CD4-positive, alpha-beta T cell treated with Interleukin-2 at 100 ng/mL for 4 hours (primary cell): ENCODE data around the gene HEMGN.
A peak's percentile ranks its signal among the peaks of the same experiment; 100 is the strongest.

Experiments used
- DNase-seq: peaks from one replicate; pipeline ENCODE4 v3.0.0-alpha.2; 2020; ENCODE audit warnings: low spot score

HEMGN gene

DNA sequence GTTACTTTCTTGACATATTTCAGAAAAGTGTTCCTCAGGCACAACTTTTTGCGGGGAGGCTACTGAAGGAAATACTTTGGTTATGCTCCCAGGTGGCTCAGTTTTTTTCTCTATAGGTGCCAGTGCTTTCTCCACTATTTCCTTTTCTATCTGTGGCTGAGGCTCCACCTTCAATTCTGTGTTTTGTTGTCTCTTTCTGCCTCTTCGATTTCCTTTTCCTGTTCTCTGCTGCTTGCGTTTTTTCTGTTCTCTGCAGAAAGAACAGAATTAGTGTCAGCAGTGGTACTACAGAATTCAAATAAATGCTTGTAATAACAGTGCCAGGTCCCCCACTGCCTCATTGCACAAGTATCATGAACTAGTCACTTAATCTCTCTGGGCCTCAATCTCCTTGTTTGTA is 7.0 kb downstream of the HEMGN start:
- peak; percentile 33 for DNase-seq

- no peak for DNase-seq
Measured at GRCh38 chr9:97928986-97929604, 8.9 kb downstream of the HEMGN start.

DNA sequence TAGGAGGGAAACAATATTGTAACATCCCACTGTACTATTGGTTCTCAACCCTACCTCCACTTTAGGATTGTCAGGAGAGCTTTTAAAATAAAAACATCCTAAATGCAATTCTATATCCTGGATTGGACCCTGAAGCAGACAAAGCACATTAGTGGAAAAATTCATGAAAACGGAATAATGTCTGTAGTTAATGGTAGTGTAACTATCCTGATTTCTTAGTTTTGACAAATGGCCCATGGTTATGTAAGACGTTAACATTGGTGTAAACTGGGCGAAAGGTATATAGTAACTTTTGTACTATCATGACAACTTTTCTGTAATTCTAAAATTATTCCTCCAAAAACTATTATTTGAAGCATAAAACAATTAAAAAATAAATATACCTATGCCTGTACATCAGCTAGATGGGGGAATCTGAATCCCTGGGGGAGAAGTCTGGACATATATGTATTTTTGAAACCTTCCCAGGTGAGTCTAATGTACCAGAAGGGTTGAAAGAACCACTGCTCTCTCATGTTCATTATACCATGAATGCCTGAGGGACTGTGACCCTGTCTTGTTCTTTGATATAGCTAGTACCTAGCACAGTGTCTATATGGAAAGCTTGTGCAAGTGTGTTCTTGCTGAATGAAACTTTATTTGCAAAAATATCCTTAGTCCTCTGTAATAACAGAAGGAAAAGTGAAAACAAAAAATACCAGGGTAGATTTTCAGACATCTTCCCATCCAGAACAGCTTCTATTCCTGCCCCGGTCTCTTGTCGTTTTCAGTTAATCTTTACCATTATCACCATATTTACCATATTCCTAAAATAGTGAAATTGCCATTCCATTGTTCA is 12.3 kb downstream of the HEMGN start:
- DNase-seq: no peak

DNA sequence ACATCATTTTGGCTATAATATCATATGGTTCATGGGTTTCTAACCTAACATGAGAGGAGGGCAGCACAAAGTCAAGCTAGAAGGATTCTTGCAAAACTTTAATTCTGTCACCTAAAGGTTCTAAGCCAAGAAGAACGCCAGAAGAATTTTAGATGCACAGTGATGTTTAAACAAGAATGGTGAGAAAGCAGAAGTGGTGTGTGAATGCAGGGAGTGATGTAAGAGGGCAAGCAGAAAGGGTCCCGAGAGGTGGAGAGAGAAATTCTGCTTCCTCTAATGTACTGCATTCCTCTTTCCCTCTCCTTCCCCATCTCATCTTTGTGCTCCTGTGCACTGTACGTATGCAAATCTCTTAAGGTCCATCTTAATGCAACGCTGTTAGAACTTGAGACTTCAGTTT is 13.6 kb downstream of the HEMGN start:
- no peak for DNase-seq

- peak; percentile 86 for DNase-seq
Measured at GRCh38 chr9:97923529-97924108, 14.4 kb downstream of the HEMGN start.

GRCh38 chr9:97921959-97922724 is 15.8 kb downstream of the HEMGN start, which contains the start of gene TRMO:
TSS of gene TRMO (minus strand) at chr9:97922500. CDS start at chr9:97922493, 7 bp downstream.
- peak; percentile 97 for DNase-seq

- DNase-seq: no peak
Measured at GRCh38 chr9:97919217-97919813, 18.7 kb downstream of the HEMGN start.

- peak; percentile 32 for DNase-seq
Measured at GRCh38 chr9:97918611-97919010, 19.4 kb downstream of the HEMGN start.

DNA sequence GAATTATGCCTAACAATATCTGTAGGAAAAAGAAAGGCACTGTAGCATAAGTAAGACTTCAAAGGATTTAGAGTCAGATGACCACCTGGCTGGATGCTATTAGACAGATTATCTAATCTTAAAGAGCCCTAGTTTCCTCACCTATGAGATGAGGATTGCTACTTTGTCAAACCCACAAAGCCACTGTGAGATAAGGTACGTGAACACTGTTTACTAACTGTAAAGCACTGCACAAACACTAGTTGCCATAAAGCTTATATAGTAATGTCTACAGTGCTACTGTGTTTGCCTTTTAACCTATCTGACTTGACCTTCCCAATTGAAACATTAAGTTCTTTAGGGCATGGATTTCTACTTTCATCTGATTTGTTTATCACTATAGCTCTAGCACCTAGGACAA is 26.0 kb downstream of the HEMGN start:
- DNase-seq: no peak

- DNase-seq: no peak
Measured at GRCh38 chr9:97911528-97911927, 26.4 kb downstream of the HEMGN start.

GRCh38 chr9:97910357-97910756 is 27.6 kb downstream of the HEMGN start:
- peak; percentile 68 for DNase-seq

- DNase-seq: peak; percentile 71
Measured at GRCh38 chr9:97908705-97909104, 29.3 kb downstream of the HEMGN start.

- no peak for DNase-seq
Measured at GRCh38 chr9:97907632-97908031, 30.3 kb downstream of the HEMGN start.

GRCh38 chr9:97907046-97907445 is 30.9 kb downstream of the HEMGN start:
- peak; percentile 30 for DNase-seq

- peak; percentile 72 for DNase-seq
Measured at GRCh38 chr9:97906236-97906831, 31.6 kb downstream of the HEMGN start.

- peak; percentile 83 for DNase-seq
Measured at GRCh38 chr9:97905228-97905627, 32.7 kb downstream of the HEMGN start.

GRCh38 chr9:97904725-97905124 is 33.2 kb downstream of the HEMGN start:
- DNase-seq: peak; percentile 63

- peak; percentile 46 for DNase-seq
Measured at GRCh38 chr9:97903177-97903576, 34.8 kb downstream of the HEMGN start.

DNA sequence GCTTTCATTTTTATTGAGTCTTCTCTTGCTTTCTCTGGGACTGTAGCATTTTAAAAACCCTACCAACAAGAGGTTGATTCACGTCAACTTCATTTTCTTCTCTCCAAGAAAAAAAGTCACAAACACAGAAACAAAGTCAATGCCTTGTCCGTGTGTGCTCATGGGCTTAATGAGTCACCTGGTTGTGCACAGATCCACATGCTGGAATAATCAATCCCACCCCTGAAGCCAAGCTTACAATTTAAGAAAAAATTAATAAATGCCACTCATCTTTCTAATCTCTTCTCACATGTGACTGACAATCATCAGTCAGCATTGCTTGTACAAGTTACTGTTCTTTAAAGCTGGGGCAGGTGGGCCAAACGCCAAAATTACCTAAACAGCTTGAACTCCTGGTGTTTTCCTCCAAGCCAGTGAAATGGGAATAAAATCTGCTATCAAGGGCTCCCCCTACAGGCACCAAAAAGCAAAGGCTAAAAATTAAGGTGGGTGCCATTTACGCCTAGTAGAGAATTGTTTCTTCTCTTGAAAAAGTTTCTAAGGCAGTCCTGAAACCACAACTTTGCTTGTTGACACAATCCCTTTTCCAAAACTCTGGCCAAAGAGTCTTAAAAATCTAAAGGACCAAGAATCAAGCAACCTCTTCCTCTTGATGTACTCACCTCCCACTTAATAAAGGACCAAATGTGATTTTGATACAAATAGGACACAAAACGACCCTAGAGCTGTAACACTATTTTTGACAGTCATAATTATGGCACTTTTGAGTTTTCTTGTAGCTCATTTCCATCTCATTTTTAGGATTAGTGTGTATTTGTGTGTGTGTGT is 37.0 kb downstream of the HEMGN start:
- peak; percentile 66 for DNase-seq

DNA sequence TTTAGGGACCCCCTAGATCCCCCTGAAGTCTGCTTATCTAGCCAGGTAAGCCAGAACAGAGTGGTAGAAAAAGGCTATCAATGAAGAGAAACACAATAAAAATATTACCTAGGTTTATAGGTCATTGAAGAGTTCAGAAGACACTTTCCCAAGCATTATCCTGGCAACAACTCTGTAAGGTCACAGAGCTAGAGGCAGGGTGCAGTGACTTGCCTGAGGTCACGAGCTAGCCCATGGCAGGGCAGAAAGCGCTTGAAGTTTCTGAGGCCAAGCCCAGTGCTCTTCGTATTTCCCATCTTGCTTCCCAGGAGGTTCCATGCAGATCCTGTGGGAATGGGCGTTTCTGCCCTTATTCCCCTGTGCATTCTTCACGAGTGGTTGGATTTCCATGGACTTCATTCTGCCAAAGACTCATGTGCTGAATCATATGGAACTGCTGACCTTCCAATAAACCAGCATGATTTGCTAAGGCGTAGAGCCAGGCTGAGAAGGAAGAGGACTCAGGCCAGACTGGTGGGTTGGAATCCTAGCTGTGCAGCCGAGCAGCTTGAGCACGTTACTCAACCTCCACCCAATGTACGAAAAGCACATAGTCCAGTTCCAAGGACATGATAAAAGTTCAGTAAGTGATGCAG is 37.8 kb downstream of the HEMGN start:
- no peak for DNase-seq
